GM23248 (cell line): Measurements from ENCODE around the gene FAM76A. TPM values are rescaled to one million over a fixed set of nuclear protein-coding genes. Genes with fewer than 3 reads are reported as not detected.
"Not testable (repeated sequence)": the region's sequence is repeated elsewhere in the genome, so short reads cannot be mapped to it uniquely, and the experiment has no call there.

Experiments used
- DNase-seq: peaks from one replicate; pipeline ENCODE4 v3.0.0-alpha.2; 2015
- H2AFZ ChIP-seq: fragments of 200-600 bp; sonication (generic); 2 replicates; pipeline ENCODE4 v1.6.1; 2016; ENCODE audit warnings: antibody characterized with exemption
- H3F3A ChIP-seq: fragments of 200-600 bp; sonication (generic); 2 replicates; pipeline ENCODE4 v1.6.1; 2016; ENCODE audit warnings: mild to moderate bottlenecking, antibody characterized with exemption, mixed run types; ENCODE audit not compliant: insufficient read depth
- H3K27ac ChIP-seq: fragments of 200-600 bp; sonication (generic); 2 replicates; pipeline ENCODE4 v1.5.1; 2016; ENCODE audit warnings: mild to moderate bottlenecking
- H3K27me3 ChIP-seq: fragments of 200-600 bp; sonication (generic); replicated peaks from 2 replicates; pipeline ENCODE4 v1.6.1; 2016; ENCODE audit warnings: mild to moderate bottlenecking; ENCODE audit not compliant: insufficient read depth
- H3K36me3 ChIP-seq: fragments of 200-600 bp; sonication (generic); 2 replicates; pipeline ENCODE4 v1.6.1; 2016; ENCODE audit warnings: low read depth, mild to moderate bottlenecking
- H3K4me1 ChIP-seq: fragments of 200-600 bp; sonication (generic); 2 replicates; pipeline ENCODE4 v1.6.1; 2016; ENCODE audit warnings: mild to moderate bottlenecking; ENCODE audit not compliant: insufficient read depth
- H3K4me2 ChIP-seq: fragments of 200-600 bp; sonication (generic); one replicate; pipeline ENCODE4 v1.6.1; 2016; ENCODE audit warnings: mild to moderate bottlenecking; ENCODE audit not compliant: unreplicated experiment
- H3K4me3 ChIP-seq: fragments of 200-600 bp; sonication (generic); 2 replicates; pipeline ENCODE4 v1.5.1; 2016; ENCODE audit warnings: mild to moderate bottlenecking
- H3K79me2 ChIP-seq: fragments of 200-600 bp; sonication (generic); 2 replicates; pipeline ENCODE4 v1.6.1; 2016; ENCODE audit warnings: mild to moderate bottlenecking; ENCODE audit not compliant: insufficient read depth
- H3K9ac ChIP-seq: fragments of 200-600 bp; sonication (generic); 2 replicates; pipeline ENCODE4 v1.6.1; 2016; ENCODE audit warnings: mild to moderate bottlenecking
- H3K9me2 ChIP-seq: fragments of 200-600 bp; sonication (generic); 2 replicates; pipeline ENCODE4 v1.6.1; 2016; ENCODE audit warnings: mixed run types, mild to moderate bottlenecking, moderate library complexity; ENCODE audit not compliant: insufficient read depth
- H3K9me3 ChIP-seq: fragments of 200-600 bp; sonication (generic); one replicate; pipeline ENCODE4 v1.6.1; 2017; ENCODE audit warnings: low read depth
- H4K20me1 ChIP-seq: fragments of 200-600 bp; sonication (generic); 2 replicates; pipeline ENCODE4 v1.6.0; 2016; ENCODE audit not compliant: insufficient read depth
- EZH2 ChIP-seq: fragments of 200-600 bp; sonication (generic); IDR thresholded peaks from 2 replicates; pipeline ENCODE4 v1.6.1; 2018; ENCODE audit warnings: antibody characterized with exemption, mild to moderate bottlenecking; ENCODE audit not compliant: insufficient read depth, poor library complexity, severe bottlenecking
- EZH2phosphoT487 ChIP-seq: fragments of 200-600 bp; sonication (generic); IDR thresholded peaks from 2 replicates; pipeline ENCODE4 v1.6.1; 2018; ENCODE audit warnings: antibody characterized with exemption, moderate library complexity, mild to moderate bottlenecking, low read depth; ENCODE audit not compliant: insufficient read depth
- WGBS, 2 experiments: methylation state at CpG; one replicate each; pipeline ENCODE4 v1.1.6; 2015 to 2017; ENCODE audit warnings: low lambda C conversion rate in 2 of 2, low coverage in 1 of 2; ENCODE audit errors: missing lambda C conversion rate in 2 of 2; 5-methylcytosine and 5-hydroxymethylcytosine counted together
- in situ Hi-C: fragments of 300-500 bp; cut with MboI; formaldehyde crosslinking; loops from 2 replicates; pipeline ENCODE4 v1.15.0; 2020
- polyA plus RNA-seq: library from polyadenylated mRNA; unstranded; fragments of >200 nt; fragmentation: Nextera tagmentation; extraction: Ambion mirVana; gene quantifications from 2 replicates; pipeline ENCODE4 v1.2.1, GENCODE V29; 2016
- total RNA-seq: library from RNA; depleted of rRNA; stranded (reverse); fragments of >200 nt; shearing (Covaris generic); gene quantifications from 2 replicates; pipeline ENCODE4 v1.2.3, GENCODE V29; 2014

The FAM76A gene
- total and polyA plus RNA-seq, 2 experiments from 2014 or later: 6.9 to 10.2 TPM

GRCh38 chr1:27774654-27775053, 48.9 kb downstream of the FAM76A start:
- 33 to 34% methylated on average over 2 of the region's 2 CpGs for WGBS, 2 experiments
- Histone ChIP-seq H3K36me3 (no peaks in the 10 kb centered on the region; the same call in 1 of the 2 replicates), H3F3A (peaks cover 18% of the 10 kb centered on the region), H3K9me2 (no peaks in the 10 kb centered on the region), H3K4me1 (peaks cover 22% of the 10 kb centered on the region), H3K4me3 (peak overlapping the region; percentile 85), H3K27me3 (no peaks in the 10 kb centered on the region), H2AFZ (no peak overlapping the region), H3K27ac (peak overlapping the region; percentile 62), H4K20me1 (no peaks in the 10 kb centered on the region), H3K79me2 (peaks cover 66% of the 10 kb centered on the region), H3K9me3 (no peaks in the 10 kb centered on the region), H3K4me2 (peak overlapping the region; percentile 95), H3K9ac (peak overlapping the region; percentile 86)
- no peak for TF ChIP-seq EZH2
- TF ChIP-seq EZH2phosphoT487: no peak
- DNase-seq: no peak
- in situ Hi-C loops: no loop called here

DNA sequence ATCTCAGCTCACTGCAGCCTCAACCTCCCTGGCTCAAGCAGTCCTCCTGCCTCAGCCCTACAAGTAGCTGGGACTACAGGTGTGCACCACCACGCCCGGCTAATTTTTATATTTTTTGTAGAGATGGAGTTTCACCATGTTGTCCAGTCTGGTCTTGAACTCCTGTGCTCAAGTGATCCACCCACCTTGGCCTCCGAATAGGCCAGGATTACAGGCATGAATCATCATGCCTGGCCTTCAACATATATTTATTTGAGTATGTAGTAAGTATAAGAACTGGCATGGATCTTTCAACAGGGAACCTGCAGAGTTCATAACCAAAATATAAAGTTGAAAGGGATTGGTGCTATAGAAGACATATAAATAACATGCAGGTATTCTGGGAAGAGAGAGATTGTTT, 49.6 kb downstream of the FAM76A start:
- H3K9me2 ChIP-seq, H2AFZ ChIP-seq, H3K27me3 ChIP-seq, H4K20me1 ChIP-seq, in situ Hi-C loops, H3K36me3 ChIP-seq, H3K9me3 ChIP-seq: not testable (repeated sequence)
- DNase-seq: peak; percentile 35
- Histone ChIP-seq H3K27ac (0 out of 2 replicates have a peak overlapping the region, but pooled peaks have one; percentile 62), H3K79me2 (peaks cover 73% of the 10 kb centered on the region), H3K4me3 (peak overlapping the region; percentile 85), H3F3A (peaks cover 18% of the 10 kb centered on the region), H3K4me2 (peak overlapping the region; percentile 95), H3K4me1 (peaks cover 22% of the 10 kb centered on the region), H3K9ac (0 out of 2 replicates have a peak overlapping the region, but pooled peaks have one; percentile 86)
- 74 to 75% methylated on average over 3 of the region's 3 CpGs for WGBS, 2 experiments

GRCh38 chr1:27776276-27776675, 50.5 kb downstream of the FAM76A start:
- H2AFZ ChIP-seq, in situ Hi-C loops, H3K9me3 ChIP-seq, H3K9me2 ChIP-seq, H3K36me3 ChIP-seq, H3K4me2 ChIP-seq, H3K27me3 ChIP-seq, H3K27ac ChIP-seq, H3K9ac ChIP-seq, H3K4me3 ChIP-seq, H4K20me1 ChIP-seq, DNase-seq: not testable (repeated sequence)
- H3F3A ChIP-seq: peaks cover 18% of the 10 kb centered on the region
- peaks cover 22% of the 10 kb centered on the region for H3K4me1 ChIP-seq
- peaks cover 82% of the 10 kb centered on the region for H3K79me2 ChIP-seq

- H3K27ac ChIP-seq: no peak overlapping the region
- H3K4me1 ChIP-seq: peaks cover 18% of the 10 kb centered on the region
- peaks cover 7% of the 10 kb centered on the region for H3F3A ChIP-seq
- no peaks in the 10 kb centered on the region for H3K9me3 ChIP-seq
- no peaks in the 10 kb centered on the region for H3K9me2 ChIP-seq
- H3K36me3 ChIP-seq: no peaks in the 10 kb centered on the region; the same call in 1 of the 2 replicates
- H3K27me3 ChIP-seq: no peaks in the 10 kb centered on the region
- H3K79me2 ChIP-seq: peaks cover 100% of the 10 kb centered on the region
- 96 to 98% methylated on average over 3 of the region's 3 CpGs for WGBS, 2 experiments
- no peak overlapping the region for H2AFZ ChIP-seq
- in situ Hi-C loops: no loop called here
- H3K9ac ChIP-seq: no peak overlapping the region
- H4K20me1 ChIP-seq: no peaks in the 10 kb centered on the region
- TF ChIP-seq EZH2: no peak
- H3K4me3 ChIP-seq: no peak overlapping the region
- H3K4me2 ChIP-seq: no peak overlapping the region
- DNase-seq: no peak
Measured at GRCh38 chr1:27778056-27778455, 52.3 kb downstream of the FAM76A start.

DNA sequence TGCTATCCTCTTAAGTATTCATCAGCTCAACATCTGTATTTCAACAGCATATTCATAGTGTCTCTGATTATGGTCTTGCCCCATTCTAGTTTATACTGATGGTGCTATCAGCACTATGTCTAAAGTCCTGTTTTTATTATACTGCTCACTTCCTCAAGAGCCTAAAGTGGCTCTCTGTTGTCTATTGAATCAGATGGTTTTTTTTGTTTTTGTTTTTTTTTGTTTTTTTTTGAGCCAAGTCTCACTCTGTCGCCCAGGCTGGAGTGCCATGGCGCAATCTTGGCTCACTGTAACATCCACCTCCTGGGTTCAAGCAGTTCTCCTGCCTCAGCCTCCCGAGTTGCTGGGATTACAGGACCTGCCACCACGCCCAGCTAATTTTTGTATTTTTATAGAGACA, 53.4 kb downstream of the FAM76A start:
- Histone ChIP-seq H3K4me2 (no peak overlapping the region), H3K9me2 (no peaks in the 10 kb centered on the region), H3K36me3 (no peaks in the 10 kb centered on the region; the same call in 1 of the 2 replicates), H4K20me1 (no peaks in the 10 kb centered on the region), H3K27ac (no peak overlapping the region), H3K4me1 (peaks cover 18% of the 10 kb centered on the region), H2AFZ (no peak overlapping the region), H3F3A (peaks cover 1% of the 10 kb centered on the region; the same call in 1 of the 2 replicates), H3K9me3 (no peaks in the 10 kb centered on the region), H3K79me2 (peaks cover 100% of the 10 kb centered on the region), H3K4me3 (no peak overlapping the region), H3K27me3 (no peaks in the 10 kb centered on the region), H3K9ac (no peak overlapping the region)
- in situ Hi-C loops: no loop called here
- TF ChIP-seq EZH2phosphoT487 (no peak), EZH2 (no peak)
- 77 to 85% methylated on average over 4 of the region's 4 CpGs for WGBS, 2 experiments
- no peak for DNase-seq
